Fibroblast of upper back skin (primary cell): ENCODE data around the gene CLEC12A.
A peak's percentile ranks its signal among the peaks of the same experiment; 100 is the strongest.
"Not testable (repeated sequence)": the region's sequence is repeated elsewhere in the genome, so short reads cannot be mapped to it uniquely, and the experiment has no call there.

ENCODE experiments used
- DNase-seq: peaks from one replicate; pipeline ENCODE4 v3.0.0-alpha.2; 2013

CLEC12A gene

DNA sequence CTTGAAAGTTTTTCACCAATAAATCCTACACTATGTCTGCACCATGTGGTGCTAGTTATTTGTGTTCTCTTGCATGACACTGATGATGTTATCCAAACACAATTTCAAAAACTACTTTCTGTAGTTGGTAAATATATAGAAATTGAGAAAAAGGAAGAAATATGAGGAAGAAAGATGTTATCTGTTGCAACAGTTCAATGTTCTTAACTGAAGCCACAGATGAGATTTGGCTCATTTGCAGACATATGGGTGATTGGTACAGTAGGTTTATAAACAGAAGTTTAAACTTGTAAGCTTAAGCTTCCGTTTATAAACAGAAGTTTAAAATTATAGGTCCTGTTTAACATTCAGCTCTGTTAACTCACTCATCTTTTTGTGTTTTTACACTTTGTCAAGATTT is at the start of gene CLEC12A:
CLEC12A (plus strand) TSS at position 229 of the 400 bp plus-strand sequence. CDS start 188 bp downstream, outside the sequence.
- DNase-seq = no peak

DNA sequence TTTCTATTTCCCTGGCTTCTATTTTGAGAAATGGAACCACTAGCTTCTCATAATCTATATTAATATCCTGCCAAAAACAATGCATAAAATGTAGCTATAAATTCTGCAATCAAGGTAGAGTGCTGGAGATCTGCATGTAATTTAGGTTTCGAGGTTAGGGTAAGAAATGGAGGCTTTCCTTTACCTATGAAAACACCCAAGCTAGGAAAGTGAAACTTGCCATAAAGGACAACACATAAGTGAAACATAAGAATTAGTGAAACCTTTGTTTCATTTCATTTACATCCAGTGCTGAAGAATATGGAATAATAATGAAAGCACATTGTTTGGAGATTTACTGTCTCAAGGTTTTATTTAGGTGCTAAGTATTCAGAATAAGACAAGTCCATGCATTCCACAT is 48.8 kb upstream of the CLEC12A start:
- DNase-seq = no peak

DNA sequence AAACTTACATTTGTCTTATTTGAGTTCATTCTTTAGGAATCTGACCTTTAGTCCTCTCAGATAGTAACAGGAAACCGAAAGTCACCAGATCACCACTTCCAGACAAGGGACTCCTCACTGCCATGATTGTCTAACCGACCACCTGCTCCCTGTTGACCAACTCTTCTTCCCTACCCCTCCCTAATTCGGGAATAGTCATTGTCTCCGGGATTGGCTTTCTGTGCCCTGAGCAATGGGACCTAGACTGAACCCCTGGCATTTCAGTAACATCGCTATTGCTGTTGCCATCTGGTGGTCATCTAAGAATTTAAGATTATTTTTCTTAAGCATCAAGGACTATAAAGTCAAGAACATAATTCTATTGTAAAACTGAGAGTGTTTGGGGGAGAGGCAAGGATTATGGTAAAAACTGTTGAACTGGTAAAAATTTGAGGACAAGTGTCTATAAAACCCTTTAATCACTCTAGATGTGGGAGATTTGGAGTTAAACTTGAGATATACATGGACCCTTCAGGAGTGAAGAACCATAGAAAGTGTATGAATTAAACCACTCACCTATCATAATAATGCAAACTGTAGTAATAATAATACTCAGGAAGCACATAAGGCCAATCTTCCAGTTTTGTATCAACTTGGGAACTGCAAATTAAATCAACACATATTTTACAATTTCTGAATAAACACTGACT is 45.4 kb upstream of the CLEC12A start:
- peak; percentile 31 for DNase-seq

DNA sequence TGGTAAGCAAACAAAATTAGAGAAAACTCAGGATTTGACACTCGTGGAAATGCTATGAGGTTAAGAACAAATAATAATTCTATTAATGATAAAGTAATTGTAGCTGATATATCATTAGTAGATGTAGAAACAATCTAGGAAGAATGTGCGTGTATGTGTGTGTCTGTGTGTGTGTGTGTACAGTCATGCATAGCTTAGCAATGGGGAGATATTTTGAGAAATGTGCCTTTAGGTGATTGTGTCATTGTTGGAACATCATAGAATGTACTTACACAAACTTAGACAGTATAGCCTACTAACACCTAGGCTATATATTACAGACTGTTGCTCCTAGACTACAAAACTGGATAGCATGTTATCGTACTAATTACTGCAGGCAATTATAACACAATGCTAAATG is 44.3 kb upstream of the CLEC12A start:
- DNase-seq = no peak

DNA sequence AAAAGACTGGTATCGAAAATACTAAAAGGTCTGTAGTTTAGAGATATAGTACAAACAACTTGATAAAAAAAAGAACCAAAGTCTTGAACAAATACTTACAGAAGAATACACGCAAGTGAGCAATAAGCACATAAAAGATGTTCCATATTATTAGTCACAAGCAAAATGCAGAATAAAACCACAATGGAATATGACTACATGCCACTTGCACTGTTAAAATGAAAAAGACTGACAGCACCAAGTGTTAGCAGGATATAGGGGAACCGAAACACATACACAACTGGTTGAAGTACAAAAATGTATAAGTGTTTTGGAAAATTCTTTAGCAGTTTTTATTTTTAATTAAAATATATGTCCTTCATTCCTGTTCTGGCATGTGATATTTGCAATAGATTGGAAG is 42.6 kb upstream of the CLEC12A start:
- no peak for DNase-seq

DNA sequence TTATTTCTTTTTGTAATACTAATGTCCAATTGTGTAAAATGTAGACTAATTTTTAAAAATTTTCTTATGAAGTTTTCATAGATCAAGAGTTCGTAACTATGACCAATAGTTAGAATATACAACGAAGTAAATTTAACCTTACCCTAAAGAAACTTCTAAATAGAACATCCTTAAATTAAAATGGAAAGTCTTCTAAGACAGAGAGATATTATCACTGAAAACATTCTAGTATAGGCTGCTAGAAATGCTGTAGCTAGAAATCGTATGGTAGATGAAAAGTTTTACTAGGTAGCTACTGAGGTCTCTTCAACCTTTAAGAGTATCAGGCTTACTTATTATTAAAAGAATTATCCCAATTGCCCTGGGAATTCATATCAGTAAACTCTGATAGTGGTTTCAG is 40.0 kb upstream of the CLEC12A start:
- no peak for DNase-seq

DNA sequence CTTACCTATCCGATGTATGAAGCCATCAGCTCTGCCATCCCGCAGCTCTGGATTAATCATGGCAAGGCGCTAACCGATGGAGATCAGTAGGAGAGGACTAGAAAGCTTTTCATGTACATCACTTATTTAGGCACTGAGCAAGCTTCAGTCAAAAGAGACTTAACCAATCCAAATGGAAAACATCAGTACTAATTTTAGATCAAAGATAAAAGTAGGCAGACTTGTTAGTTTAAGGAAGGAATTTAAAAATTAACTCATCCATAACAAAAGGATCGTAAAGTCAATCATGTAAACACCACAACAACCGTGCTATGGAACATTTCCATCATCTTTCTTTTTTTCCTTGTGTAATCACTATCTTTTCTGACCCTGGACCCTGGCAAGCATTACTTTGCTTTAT is 38.9 kb upstream of the CLEC12A start, which contains the start of gene CLEC2A:
CLEC2A (minus strand) TSS at position 101 of the 400 bp plus-strand sequence; CDS start at position 60, 41 bp downstream.
- no peak for DNase-seq

DNA sequence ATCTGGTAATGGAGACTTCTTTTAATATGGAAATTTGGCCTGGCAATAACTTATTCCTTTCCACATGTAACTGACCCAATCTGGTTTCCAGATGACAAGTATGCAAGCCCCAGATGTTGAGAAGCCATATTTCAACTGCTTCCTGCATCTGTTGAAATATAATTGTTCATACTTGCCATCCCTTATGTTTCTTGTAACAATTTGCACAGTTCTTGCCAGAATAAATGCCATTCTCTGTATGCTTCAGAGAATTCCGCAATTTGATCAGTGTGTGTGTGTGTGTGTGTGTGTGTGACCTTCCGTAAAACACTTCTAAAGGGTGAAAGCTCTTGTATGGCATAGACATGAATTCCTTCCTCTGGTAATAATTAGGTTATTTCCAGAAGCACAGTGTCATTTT is 37.3 kb upstream of the CLEC12A start:
- DNase-seq = peak; percentile 54

DNA sequence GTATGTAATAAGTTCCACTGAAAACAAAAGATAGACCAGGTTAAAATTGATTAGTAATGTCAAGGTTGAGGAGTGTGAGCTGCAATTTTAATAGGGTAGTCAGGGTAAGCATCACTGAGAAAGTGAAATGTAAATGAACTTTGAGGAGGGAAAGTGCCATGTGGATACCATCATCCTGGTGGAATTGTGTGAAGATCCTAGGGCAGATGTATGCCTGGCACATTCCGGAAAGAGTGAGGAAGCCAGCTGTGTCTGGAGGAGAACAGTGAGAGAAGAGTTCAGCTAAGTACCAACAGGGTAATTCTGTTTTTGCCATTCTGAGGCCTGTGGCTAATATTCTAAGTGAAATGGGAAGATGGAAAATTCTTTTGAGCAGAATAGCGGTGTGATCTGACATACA is 36.2 kb upstream of the CLEC12A start:
- no peak for DNase-seq

DNA sequence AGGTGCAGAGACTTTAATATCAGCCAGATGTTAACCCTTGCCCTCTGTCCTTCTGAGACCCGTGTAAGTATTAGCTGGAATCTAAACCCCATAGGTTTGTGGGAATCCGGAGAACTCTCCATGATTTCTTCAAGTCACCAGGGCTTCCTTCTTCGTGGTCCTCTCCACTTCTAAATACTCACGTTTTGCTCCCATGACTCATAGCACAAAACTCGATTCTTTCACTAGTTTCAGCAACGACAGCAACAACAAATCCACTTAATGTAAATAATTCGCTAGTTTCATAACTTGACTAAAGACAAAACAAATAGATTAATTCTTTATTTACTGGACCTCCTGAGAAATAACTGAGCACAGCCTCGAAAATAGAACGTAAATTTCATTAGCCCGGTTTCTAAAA is 34.6 kb upstream of the CLEC12A start:
- no peak for DNase-seq

DNA sequence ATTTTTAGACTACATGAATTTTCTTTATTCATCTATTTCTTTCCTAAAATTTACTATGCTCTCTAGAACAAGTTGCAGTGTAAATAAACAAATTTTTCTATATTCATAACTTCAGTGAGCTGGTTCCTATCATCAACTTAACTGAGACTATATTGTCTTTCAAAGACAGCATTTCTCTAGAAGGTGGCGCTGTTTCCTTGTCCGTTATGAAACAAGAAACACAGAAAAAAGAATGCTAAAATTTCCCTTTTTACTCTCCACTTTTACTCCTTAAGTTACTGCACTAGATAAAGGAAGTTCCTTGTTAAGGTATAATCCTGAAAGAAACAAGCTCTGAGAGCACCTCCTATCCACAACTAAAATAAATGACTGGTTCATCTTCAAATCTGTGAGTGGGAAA is 30.8 kb upstream of the CLEC12A start:
- DNase-seq = no peak

DNA sequence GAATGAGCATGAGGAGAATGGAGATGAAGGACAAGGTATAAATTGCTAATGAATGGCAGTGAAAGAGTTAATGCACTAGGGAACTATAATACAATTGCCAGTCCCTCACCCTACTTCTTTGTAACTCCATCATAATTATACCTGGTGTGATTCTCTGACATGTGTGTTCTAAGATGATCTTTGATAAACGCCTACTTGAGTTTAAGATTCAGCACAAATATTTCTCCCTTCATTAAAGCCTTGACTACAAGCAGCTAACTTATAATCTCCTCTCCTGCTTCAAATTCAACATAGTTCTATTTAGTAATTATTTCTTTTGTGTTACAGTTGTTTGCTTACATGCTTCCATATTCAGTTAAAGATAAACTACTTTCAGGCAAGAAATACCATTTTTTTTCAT is 29.4 kb upstream of the CLEC12A start:
- DNase-seq = no peak

DNA sequence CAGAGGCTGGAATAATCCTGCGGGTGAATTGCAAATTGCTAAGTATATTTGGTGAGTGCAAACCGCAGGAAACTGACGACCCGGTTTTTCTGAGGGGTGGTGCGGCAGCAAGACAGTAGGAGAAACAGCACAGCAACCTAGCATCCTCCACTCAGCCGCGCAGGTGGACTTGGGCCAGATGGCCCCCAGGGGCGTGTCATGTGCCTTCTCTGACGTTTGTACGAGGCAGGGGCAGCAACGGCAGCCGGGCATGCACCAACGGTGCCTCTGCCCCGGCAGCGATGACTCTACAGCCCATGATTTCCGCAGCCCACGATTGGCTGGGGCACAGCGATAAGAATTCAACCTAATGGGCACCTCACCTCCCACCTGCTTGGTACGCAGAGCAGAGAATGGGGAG is 28.0 kb upstream of the CLEC12A start:
- DNase-seq = no peak

DNA sequence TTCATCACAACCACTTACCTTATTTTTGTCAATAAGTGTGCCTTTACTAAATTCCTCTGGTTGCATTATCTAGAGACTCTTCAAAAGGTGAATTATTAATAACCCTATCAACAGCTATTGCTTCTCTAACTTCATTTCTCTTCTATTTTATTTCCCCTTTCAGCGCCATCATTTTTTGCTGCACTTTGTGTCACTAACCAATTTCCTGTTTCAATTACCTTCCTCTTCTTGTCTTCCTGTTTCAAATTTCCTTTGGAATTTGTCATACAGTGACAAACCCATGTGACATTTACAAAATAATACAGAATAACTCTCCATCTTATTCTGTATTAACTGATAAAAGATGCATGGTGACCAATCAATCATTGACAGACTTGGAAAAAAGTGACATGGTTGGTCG is 26.8 kb upstream of the CLEC12A start:
- DNase-seq = no peak

DNA sequence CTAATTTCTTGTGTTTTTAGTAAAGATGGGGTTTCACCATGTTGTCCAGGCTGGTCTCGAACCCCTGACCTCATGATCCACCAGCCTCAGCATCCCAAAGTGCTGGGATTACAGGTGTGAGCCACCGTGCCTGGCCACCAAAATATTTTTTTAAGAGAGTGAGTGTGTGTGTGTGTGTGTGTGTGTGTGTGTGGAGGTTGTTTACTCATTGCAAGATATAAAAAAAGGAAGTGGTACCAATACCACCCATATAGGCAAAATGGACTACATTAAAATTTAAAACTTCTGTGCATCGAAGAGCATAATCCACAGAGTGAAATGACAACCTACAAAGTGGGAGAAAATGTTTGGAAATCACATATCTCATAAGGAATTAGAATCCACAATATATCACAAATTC is 23.5 kb upstream of the CLEC12A start:
- DNase-seq = no peak

DNA sequence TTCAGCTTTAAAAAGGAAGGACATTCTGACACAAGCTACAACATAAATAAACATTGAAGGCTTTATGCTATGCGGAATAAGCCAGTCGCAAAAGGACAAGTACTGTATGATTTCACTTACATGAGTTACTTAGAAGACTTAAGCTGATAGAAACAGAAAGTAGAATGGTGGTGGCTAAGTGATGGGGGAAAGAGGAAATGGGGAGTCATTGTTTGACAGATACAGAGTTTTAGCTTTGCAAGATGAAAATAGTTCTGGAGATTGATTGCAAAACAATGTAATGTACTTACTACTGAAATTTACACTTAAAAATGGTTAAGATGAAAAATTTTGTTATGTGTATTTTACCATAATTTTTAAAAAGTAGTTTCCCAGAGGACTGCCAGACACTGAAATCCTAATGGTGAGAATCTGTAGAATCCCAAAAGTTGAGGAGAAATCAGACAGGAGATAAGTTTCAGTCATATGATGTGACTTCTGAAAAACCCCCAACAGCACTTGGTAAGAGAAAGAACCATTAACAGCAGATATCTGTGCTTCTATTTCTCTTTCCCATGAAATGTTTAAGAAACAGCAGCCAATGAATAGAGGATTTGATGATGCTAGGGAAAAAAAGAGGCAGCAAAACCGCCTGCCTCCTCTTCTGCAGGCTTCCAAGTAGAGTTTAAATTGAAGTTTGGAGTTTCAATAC is 22.5 kb upstream of the CLEC12A start:
- DNase-seq = no peak

DNA sequence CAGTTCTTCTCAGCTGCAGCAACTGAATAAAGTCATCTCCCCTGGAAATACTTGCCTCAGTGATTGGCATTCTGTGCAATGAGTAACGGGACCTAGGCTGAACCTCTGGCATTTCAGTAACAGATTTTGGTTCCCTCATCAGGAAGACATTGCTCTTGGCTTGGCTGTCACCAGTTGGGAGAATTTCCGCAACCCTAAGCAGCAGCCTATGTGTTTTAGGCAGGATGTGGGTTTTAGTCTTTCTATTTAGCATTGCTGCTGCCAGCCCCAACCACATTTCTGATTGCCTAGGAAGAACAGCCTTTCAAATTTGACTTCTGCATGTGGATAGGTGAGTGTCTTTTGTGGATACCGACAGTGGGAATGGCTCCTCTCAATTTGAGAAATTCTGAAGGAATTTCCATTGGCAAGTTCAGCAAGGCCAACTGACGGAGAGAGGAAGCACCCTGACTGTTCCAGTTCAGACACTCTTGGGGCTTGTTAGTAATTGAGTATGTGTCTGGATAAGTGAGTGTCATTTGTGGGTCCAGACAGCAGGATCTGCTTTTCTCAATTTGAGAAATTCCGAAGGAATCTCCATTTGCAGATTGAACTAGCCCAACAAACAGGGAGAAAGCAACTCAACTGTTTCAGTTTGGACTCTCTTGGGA is 20.1 kb upstream of the CLEC12A start:
- no peak for DNase-seq

DNA sequence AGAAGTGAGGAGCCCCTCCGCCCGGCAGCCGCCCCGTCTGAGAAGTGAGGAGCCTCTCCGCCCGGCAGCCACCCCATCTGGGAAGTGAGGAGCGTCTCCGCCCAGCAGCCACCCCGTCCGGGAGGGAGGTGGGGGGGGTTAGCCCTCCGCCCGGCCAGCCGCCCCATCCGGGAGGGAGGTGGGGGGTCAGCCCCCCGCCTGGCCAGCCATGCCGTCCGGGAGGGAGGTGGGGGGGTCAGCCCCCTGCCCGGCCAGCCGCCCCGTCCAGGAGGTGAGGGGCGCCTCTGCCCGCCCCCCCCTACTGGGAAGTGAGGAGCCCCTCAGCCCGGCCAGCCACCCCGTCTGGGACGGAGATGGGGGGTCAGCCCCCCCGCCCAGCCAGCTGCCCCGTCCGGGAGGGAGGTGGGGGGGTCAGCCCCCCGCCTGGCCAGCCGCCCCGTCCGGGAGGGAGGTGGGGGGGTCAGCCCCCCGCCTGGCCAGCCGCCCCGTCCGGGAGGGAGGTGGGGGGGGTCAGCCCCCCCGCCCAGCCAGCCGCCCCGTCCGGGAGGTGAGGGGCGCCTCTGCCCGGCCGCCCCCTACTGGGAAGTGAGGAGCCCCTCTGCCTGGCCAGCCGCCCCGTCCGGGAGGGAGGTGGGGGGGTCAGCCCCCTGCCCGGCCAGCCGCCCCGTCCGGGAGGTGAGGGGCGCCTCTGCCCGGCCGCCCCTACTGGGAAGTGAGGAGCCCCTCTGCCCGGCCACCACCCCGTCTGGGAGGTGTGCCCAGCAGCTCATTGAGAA is 18.1 kb upstream of the CLEC12A start:
- DNase-seq = not testable (repeated sequence)

DNA sequence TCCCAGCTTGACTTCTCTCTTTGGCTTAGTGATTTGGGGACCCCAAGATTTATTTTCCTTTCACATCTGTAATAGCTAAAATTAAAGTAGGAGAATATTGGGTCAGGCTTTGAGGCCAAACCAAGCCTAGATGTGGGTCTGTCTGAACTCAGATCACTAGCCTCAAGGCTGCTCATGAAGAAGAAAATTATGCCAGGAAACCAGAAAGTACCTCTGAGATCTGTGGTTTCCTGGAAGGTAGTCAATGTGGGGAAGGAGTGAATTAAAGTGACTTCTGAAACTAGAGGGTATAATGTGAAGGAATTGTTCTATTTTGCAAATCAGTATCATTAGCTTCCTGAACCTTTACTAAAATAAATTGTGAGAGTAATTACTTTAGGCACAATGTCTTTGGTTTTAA is 13.4 kb upstream of the CLEC12A start:
- DNase-seq = no peak

DNA sequence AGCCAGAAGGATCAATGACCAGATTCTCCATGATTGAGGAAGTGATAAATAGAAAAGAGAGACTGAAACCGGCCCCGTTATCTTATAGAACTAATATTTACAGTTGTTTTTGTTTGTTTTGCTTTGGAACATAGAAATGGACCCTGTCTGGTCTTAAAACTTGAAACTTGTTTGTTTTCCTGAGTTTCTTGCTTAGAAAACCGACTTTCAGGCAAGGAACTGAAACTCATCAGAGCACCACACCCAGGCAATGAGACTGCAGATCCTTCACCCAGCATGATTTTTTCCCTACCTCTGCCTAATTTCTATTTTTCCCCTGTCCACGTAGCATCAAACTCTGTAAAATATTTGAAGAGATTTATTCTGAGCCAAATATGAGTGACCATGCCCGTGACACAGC is 10.6 kb upstream of the CLEC12A start:
- no peak for DNase-seq

DNA sequence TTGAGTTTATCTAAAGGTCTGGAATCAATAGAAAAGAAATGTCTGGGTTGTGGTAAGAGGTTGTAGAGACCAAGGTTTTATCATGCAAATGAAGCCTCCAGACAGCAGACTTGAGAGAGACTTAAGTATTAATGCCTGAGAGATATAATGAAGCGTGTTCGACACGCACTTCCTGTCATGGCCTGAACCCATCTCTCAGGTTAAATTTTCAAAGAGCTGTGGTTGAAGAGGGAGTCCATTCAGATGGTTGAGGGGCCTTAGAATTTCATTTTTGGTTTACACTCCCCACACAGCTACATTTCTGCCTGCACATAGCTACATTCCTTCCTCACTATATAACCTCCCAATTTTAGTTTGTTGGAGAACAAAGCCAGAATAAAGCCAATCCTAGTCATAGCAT is 10.1 kb upstream of the CLEC12A start:
- no peak for DNase-seq

DNA sequence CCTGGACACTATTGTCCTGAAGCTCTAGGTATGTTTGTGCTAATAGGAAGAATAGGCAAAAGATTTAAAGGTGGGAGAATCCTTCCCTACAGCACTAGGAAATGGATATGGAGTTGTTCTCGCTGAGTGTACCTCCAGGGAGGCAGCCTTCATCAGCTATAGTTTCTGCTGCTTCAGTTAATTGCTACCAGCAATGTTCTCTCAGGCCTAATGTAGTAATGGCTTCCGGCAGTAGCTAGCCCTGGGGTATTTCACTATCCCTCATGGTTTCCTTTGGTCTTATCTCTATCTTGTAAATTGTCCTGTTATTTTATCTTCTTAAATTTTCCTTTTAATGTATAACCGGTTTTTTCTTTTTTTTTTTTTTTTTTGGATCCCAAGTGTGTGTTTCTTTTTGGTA is 9.3 kb upstream of the CLEC12A start:
- DNase-seq = no peak

DNA sequence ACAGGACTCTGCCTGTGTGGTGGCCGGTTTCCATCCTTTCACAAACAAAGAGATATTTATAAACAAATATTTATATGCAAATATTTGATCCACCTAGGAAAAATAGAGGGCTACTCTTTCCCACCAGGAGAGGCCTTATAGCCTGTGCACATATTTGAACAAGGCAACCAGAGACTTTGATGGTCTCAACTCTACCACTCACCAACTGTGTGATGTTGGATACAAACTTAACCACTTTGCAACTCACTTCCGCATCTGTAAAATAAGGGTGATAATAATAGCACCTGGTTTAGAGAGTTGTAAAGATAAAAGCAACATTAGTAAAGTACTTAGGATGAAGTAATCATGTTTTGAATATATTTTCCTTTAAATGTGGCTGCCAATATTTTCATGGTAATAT is 1.5 kb upstream of the CLEC12A start:
- DNase-seq = no peak
